NCI-H2227 treated with DMSO at 0.1 percent for 48 hours (cell line): ENCODE data around the gene DLGAP1.

Experiments used
- DNase-seq: peaks from one replicate; lab custom pipeline; 2025; lab: John Stamatoyannopoulos, UW

Gene DLGAP1

GRCh38 chr18:3450012-3450798 is 1004.9 kb downstream of the DLGAP1 start, which contains the start of gene TGIF1:
Gene TGIF1, plus strand, starts transcription at chr18:3450172. Its CDS starts 318 bp downstream, at chr18:3450490.
- DNase-seq = peak; percentile 15

DNA sequence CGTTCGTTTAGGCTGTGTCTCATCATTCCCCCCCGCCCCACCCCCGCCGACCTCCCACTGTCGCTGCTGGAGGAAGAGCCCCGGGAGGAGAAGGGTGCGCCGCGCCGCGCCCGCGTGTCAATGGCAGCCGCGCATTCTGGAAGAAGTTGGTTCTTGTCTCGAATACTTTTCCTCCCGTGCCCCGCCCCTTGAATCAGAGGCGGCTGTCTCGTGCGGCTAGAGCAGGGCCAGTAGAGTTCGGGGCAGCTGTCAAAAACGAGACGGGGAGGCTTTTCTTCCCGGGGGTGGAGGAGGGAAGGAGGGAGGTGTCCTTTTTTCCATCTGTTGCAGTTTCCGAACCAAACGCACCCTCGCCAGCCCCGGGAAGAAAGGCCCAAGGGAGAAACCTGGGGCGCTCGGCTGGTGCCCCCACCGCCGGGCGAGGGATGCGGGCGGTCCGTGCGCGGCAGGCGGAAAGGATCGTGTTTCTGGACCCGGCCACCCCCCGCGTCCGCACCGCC is 1005.5 kb downstream of the DLGAP1 start:
- no peak for DNase-seq

DNA sequence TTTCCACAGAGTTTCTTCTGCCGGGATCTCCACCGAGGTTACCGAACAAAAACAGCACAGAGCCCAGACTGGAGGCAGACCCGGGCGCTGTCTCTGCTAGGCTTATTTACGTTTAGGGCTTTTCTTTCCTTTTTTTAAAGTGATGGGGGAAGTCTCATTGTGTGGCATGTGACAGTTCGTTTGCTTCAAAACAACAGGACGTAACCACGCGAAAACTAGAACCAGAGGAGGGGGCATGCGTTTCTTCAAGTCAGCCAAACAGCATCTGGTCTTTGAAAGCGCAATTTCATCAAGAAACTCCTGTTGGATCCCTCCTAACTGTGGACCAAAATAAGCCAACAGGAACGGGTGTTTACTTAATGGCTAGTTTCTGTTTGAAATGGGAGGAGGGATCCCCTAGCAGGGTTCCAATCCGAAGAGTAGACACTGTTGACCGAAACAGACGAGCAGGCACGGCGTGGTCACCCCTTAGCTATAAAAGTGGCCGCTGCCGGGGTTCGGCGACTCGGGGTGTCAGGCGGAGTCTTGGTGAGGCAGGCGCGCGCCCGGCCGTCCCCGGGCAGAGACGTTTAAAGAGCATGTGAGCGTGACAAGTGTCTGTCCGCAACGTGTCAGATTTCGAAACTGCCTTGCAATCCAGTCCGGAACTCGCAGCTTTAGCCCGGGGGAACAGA is 1006.1 kb downstream of the DLGAP1 start:
- no peak for DNase-seq

- DNase-seq = peak; percentile 61
These were observed 1006.9 kb downstream of the DLGAP1 start for GRCh38 chr18:3447895-3448837.

DNA sequence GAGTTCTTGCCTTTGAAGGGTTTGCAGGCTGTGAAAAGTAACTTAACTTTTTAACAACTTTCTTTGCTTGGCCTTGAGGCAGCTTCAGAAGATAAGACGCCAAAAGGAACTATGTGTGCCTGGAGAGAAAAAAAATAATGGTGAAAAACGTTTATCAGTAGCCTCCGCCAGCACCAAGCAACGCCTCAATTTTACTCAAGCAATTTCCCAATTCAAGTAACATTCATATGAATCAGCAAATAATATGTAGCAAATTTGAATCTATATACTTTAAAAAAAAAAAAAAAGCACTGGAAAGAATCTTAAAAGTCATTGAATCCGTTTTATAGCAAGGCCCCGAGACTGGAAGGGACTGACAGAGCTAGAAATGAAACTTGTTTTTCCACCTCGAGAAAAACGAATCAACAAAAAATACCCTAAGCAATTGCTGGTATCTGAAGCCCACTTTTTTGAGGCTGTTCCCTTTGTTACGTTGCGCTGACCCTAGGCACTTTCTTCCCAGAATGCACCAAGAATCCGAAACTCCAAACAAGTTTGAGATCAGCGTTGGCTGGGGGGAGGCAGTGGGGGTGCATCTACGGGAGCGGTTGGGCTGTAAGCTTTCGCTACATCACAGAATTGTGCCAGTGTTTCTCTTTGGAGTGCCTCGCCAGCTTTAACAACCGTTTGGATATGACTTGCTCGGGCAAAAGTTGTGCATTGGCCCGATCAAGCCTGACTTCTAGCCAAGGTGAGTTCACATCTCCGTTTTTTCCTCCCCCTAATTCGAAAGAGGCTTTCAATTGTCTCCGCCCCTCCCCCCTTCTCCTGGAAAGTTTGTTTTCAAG is 1007.8 kb downstream of the DLGAP1 start:
- DNase-seq = no peak
